A673 (cell line): ENCODE measurements around the gene VRK2. TPM values are rescaled to one million over a fixed set of nuclear protein-coding genes. Genes with fewer than 3 reads are reported as not detected.

ENCODE experiments used
- BruUV-seq: library from RNA; stranded (reverse); fragments of 400-500 nt; replicated peaks from 2 replicates; lab custom pipeline; 2021; lab: Mats Ljungman, UMichigan
- CTCF ChIA-PET: fragments of 300-600 bp; sonication (Branson Sonifier 250); formaldehyde crosslinking; loops from one replicate; lab custom pipeline; 2022; ENCODE audit warnings: antibody characterized with exemption; lab: Charles Lee
- POLR2A ChIA-PET: fragments of 300-600 bp; sonication (Branson Sonifier 250); formaldehyde crosslinking; loops from one replicate; lab custom pipeline; 2022; ENCODE audit warnings: antibody characterized with exemption; ENCODE audit not compliant: low non-redundant PET; lab: Charles Lee
- DNase-seq: peaks from one replicate; pipeline ENCODE4 v3.0.0-alpha.2; 2015; ENCODE audit warnings: low spot score
- H3K27ac ChIP-seq: fragments of 200-600 bp; sonication (generic); 2 replicates; pipeline ENCODE4 v1.5.1; 2016; ENCODE audit warnings: mixed run types, low read depth, mild to moderate bottlenecking, mixed read lengths, antibody characterized with exemption, low read length; ENCODE audit not compliant: poor library complexity, severe bottlenecking
- H3K27me3 ChIP-seq: fragments of 200-600 bp; sonication (generic); replicated peaks from 2 replicates; pipeline ENCODE4 v1.6.1; 2017; ENCODE audit warnings: mixed run types, low read depth, mild to moderate bottlenecking, mixed read lengths, antibody characterized with exemption, low read length; ENCODE audit not compliant: insufficient read depth, poor library complexity
- H3K36me3 ChIP-seq: fragments of 200-600 bp; sonication (generic); 2 replicates; pipeline ENCODE4 v1.6.1; 2016; ENCODE audit warnings: mixed run types, mild to moderate bottlenecking, mixed read lengths, antibody characterized with exemption, low read length; ENCODE audit not compliant: insufficient read depth, poor library complexity, severe bottlenecking
- H3K4me1 ChIP-seq: fragments of 200-600 bp; sonication (generic); 2 replicates; pipeline ENCODE4 v1.6.1; 2017; ENCODE audit warnings: mixed run types, mild to moderate bottlenecking, mixed read lengths, antibody characterized with exemption, low read length; ENCODE audit not compliant: insufficient read depth, poor library complexity, severe bottlenecking
- H3K4me3 ChIP-seq: fragments of 200-600 bp; sonication (generic); 2 replicates; pipeline ENCODE4 v1.5.1; 2016; ENCODE audit warnings: low read depth, mixed run types, mild to moderate bottlenecking, mixed read lengths, low read length; ENCODE audit not compliant: poor library complexity, severe bottlenecking
- H3K9me3 ChIP-seq: fragments of 200-600 bp; sonication (generic); 2 replicates; pipeline ENCODE4 v1.6.1; 2016; ENCODE audit warnings: mixed run types, low read depth, mild to moderate bottlenecking, mixed read lengths, antibody characterized with exemption, low read length; ENCODE audit not compliant: poor library complexity, severe bottlenecking
- EZH2 ChIP-seq: fragments of 200-600 bp; sonication (generic); IDR thresholded peaks from 2 replicates; pipeline ENCODE4 v1.6.1; 2017; ENCODE audit warnings: borderline replicate concordance, low read depth, mild to moderate bottlenecking, mixed read lengths, antibody characterized with exemption, low read length; ENCODE audit not compliant: poor library complexity, severe bottlenecking
- intact Hi-C: fragments of 100-400 bp; cut with micrococcal nuclease; formaldehyde crosslinking; loops from one replicate; pipeline ENCODE4 v1.10.0; 2022; ENCODE audit not compliant: unreplicated experiment
- total RNA-seq: library from RNA; stranded (reverse); gene quantifications from 2 replicates; pipeline ENCODE4 v1.2.3, GENCODE V29; 2021
- TF ChIP-seq, protein P1 (sequence below): fragments of 300-800, 200-600 bp; sonication (generic); conservative IDR thresholded peaks from 2 replicates; pipeline ENCODE4 v1.5.1; 2017; ENCODE audit warnings: low read depth, mild to moderate bottlenecking, antibody characterized with exemption, low read length, moderate library complexity, mixed read lengths

The VRK2 gene
- total RNA-seq, 1 experiment from 2014 or later: 16.1 TPM

- TF ChIP-seq, protein P1, sequence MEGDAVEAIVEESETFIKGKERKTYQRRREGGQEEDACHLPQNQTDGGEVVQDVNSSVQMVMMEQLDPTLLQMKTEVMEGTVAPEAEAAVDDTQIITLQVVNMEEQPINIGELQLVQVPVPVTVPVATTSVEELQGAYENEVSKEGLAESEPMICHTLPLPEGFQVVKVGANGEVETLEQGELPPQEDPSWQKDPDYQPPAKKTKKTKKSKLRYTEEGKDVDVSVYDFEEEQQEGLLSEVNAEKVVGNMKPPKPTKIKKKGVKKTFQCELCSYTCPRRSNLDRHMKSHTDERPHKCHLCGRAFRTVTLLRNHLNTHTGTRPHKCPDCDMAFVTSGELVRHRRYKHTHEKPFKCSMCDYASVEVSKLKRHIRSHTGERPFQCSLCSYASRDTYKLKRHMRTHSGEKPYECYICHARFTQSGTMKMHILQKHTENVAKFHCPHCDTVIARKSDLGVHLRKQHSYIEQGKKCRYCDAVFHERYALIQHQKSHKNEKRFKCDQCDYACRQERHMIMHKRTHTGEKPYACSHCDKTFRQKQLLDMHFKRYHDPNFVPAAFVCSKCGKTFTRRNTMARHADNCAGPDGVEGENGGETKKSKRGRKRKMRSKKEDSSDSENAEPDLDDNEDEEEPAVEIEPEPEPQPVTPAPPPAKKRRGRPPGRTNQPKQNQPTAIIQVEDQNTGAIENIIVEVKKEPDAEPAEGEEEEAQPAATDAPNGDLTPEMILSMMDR: no peak
- TF ChIP-seq EZH2: no peak
- ChIA-PET CTCF (no interaction called here), POLR2A (interaction anchor here (0.6 kb wide), 1 partner anchor 239 kb away, joined by 10 read pairs; no protein-coding TSS in a partner anchor)
- no peaks in the 10 kb centered on the region for H3K36me3 ChIP-seq
- H3K27me3 ChIP-seq: no peaks in the 10 kb centered on the region
- no peaks in the 10 kb centered on the region for H3K9me3 ChIP-seq
- peak overlapping the region; percentile 62 for H3K4me3 ChIP-seq
- intact Hi-C loops: loop anchor here (10.0 kb wide), 2 partner anchors 199 to 519 kb away; partner anchors contain the start of gene FANCL
- H3K4me1 ChIP-seq: peaks cover 11% of the 10 kb centered on the region
- peak overlapping the region; percentile 79 for H3K27ac ChIP-seq
- BruUV-seq: TSS peak; percentile 45
- DNase-seq: no peak
Measured at GRCh38 chr2:58045580-58046334, 849 bp upstream of the VRK2 start.

GRCh38 chr2:58046335-58046584, 346 bp upstream of the VRK2 start:
- no TSS peak for BruUV-seq
- H3K27ac ChIP-seq: peak overlapping the region; percentile 79
- POLR2A ChIA-PET: interaction anchor here (0.6 kb wide), 1 partner anchor 239 kb away, joined by 10 read pairs; no protein-coding TSS in a partner anchor

GRCh38 chr2:58047373-58047935, 848 bp downstream of the VRK2 start:
- peak overlapping the region; percentile 79 for H3K27ac ChIP-seq
- no peaks in the 10 kb centered on the region for H3K9me3 ChIP-seq
- POLR2A ChIA-PET: no interaction called here
- BruUV-seq: no TSS peak
- CTCF ChIA-PET: no interaction called here
- no peaks in the 10 kb centered on the region for H3K27me3 ChIP-seq
- DNase-seq: no peak
- peaks cover 11% of the 10 kb centered on the region for H3K4me1 ChIP-seq
- intact Hi-C loops: loop anchor here (10.0 kb wide), 2 partner anchors 197 to 517 kb away; partner anchors contain the start of gene FANCL
- no peaks in the 10 kb centered on the region for H3K36me3 ChIP-seq
- H3K4me3 ChIP-seq: peak overlapping the region; percentile 62
- TF ChIP-seq, protein P1: no peak

More at GRCh38 chr2:58046335-58046584, 346 bp upstream of the VRK2 start:
- H3K4me1 ChIP-seq: peaks cover 11% of the 10 kb centered on the region
- CTCF ChIA-PET: no interaction called here
- H3K9me3 ChIP-seq: no peaks in the 10 kb centered on the region
- TF ChIP-seq, protein P1: no peak
- no peak for TF ChIP-seq EZH2
- H3K27me3 ChIP-seq: no peaks in the 10 kb centered on the region
- intact Hi-C loops: loop anchor here (10.0 kb wide), 2 partner anchors 199 to 519 kb away; partner anchors contain the start of gene FANCL
- no peaks in the 10 kb centered on the region for H3K36me3 ChIP-seq
- H3K4me3 ChIP-seq: peak overlapping the region; percentile 62
- no peak for DNase-seq
